Parathyroid adenoma (tissue), 2 donors: Measurements from ENCODE around the gene TMEM14B.
A peak's percentile ranks its signal among the peaks of the same experiment; 100 is the strongest.

Experiments used
- H2AFZ ChIP-seq: fragments of 300-600 bp; sonication (generic); one replicate; pipeline ENCODE4 v1.7.0; 2017; ENCODE audit warnings: antibody characterized with exemption, mild to moderate bottlenecking
- H3K27ac ChIP-seq: fragments of 300-600 bp; sonication (generic); one replicate; pipeline ENCODE4 v1.7.0; 2017
- H3K27me3 ChIP-seq: fragments of 300-600 bp; sonication (generic); one replicate; pipeline ENCODE4 v1.7.0; 2017; ENCODE audit warnings: low read length; ENCODE audit not compliant: control insufficient read depth, insufficient read depth
- H3K36me3 ChIP-seq: fragments of 300-600 bp; sonication (generic); one replicate; pipeline ENCODE4 v1.7.0; 2017; ENCODE audit warnings: low read length; ENCODE audit not compliant: control insufficient read depth, insufficient read depth
- H3K4me1 ChIP-seq: fragments of 300-600 bp; sonication (generic); one replicate; pipeline ENCODE4 v1.7.0; 2017; ENCODE audit warnings: control low read depth
- H3K4me2 ChIP-seq: fragments of 300-600 bp; sonication (generic); one replicate; pipeline ENCODE4 v1.7.0; 2017; ENCODE audit warnings: low read length
- H3K4me3 ChIP-seq: fragments of 300-600 bp; sonication (generic); one replicate; pipeline ENCODE4 v1.7.0; 2017; ENCODE audit warnings: low read depth, low read length
- H3K79me2 ChIP-seq: fragments of 300-600 bp; sonication (generic); one replicate; pipeline ENCODE4 v1.7.0; 2017; ENCODE audit warnings: control low read depth
- H3K9ac ChIP-seq: fragments of 300-600 bp; sonication (generic); one replicate; pipeline ENCODE4 v1.7.0; 2017; ENCODE audit warnings: mild to moderate bottlenecking
- H3K9me3 ChIP-seq: fragments of 300-600 bp; sonication (generic); one replicate; pipeline ENCODE4 v1.7.0; 2017; ENCODE audit warnings: low read length; ENCODE audit not compliant: control insufficient read depth
- TF ChIP-seq, protein P1 (sequence below): fragments of 300-600 bp; sonication (generic); IDR thresholded peaks from one replicate; pipeline ENCODE4 v1.7.0; 2017; ENCODE audit warnings: antibody characterized with exemption, mild to moderate bottlenecking
- donor health status: primary hyperparathyroidism.

TMEM14B gene

GRCh38 chr6:10722820-10723566 is 24.6 kb upstream of the TMEM14B start, which contains the start of gene TMEM14C:
TMEM14C (plus strand) TSS chr6:10723070; CDS start chr6:10724614, 1,544 bp downstream.
- H3K27ac ChIP-seq: peak within 1 kb of the TSS; percentile 92
- peak within 1 kb of the TSS; percentile 94 for H3K4me3 ChIP-seq
- peaks cover 9% of the 10 kb centered on the region for H3K4me1 ChIP-seq
- H3K27me3 ChIP-seq: no peaks in the 10 kb centered on the region
- peak within 1 kb of the TSS; percentile 39 for H3K9ac ChIP-seq
- H3K4me2 ChIP-seq: peak within 1 kb of the TSS; percentile 81
- peaks cover 5% of the 10 kb centered on the region for H3K79me2 ChIP-seq
- TF ChIP-seq, protein P1, sequence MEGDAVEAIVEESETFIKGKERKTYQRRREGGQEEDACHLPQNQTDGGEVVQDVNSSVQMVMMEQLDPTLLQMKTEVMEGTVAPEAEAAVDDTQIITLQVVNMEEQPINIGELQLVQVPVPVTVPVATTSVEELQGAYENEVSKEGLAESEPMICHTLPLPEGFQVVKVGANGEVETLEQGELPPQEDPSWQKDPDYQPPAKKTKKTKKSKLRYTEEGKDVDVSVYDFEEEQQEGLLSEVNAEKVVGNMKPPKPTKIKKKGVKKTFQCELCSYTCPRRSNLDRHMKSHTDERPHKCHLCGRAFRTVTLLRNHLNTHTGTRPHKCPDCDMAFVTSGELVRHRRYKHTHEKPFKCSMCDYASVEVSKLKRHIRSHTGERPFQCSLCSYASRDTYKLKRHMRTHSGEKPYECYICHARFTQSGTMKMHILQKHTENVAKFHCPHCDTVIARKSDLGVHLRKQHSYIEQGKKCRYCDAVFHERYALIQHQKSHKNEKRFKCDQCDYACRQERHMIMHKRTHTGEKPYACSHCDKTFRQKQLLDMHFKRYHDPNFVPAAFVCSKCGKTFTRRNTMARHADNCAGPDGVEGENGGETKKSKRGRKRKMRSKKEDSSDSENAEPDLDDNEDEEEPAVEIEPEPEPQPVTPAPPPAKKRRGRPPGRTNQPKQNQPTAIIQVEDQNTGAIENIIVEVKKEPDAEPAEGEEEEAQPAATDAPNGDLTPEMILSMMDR: no peak
- H3K36me3 ChIP-seq: no peaks in the 10 kb centered on the region
- H3K9me3 ChIP-seq: no peaks in the 10 kb centered on the region
- peak within 1 kb of the TSS; percentile 84 for H2AFZ ChIP-seq

GRCh38 chr6:10723567-10723881 is 24.1 kb upstream of the TMEM14B start:
- Histone ChIP-seq H3K4me3 (peak overlapping the region; percentile 94), H3K9ac (peak overlapping the region; percentile 39), H3K79me2 (peaks cover 5% of the 10 kb centered on the region), H3K4me2 (peak overlapping the region; percentile 81), H3K27me3 (no peaks in the 10 kb centered on the region), H3K27ac (peak overlapping the region; percentile 92), H3K9me3 (no peaks in the 10 kb centered on the region), H2AFZ (peak overlapping the region; percentile 84), H3K4me1 (peaks cover 9% of the 10 kb centered on the region), H3K36me3 (no peaks in the 10 kb centered on the region)
- TF ChIP-seq, protein P1: no peak

GRCh38 chr6:10725044-10725443 is 22.6 kb upstream of the TMEM14B start:
- Histone ChIP-seq H3K4me3 (no peak overlapping the region), H3K4me1 (peaks cover 10% of the 10 kb centered on the region), H3K9ac (no peak overlapping the region)

DNA sequence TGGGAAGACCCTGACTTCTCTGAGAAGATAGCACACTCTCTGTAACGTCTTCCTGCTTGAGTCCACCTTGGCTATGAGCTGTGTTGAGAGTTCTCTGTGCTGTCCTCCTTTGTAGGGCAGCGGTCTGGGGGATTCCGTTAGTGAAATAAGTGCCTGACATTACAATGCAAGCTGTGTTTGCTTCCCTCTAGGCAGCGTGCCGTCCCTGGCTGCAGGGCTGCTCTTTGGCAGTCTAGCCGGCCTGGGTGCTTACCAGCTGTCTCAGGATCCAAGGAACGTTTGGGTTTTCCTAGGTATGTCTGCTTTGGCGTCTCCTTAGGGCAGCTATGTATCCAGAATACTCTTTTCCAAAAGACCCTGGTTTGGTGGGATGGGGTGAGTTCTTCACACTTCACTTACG is 21.9 kb upstream of the TMEM14B start:
- TF ChIP-seq, protein P1: no peak
- Histone ChIP-seq H3K9me3 (no peaks in the 10 kb centered on the region), H3K4me1 (peaks cover 17% of the 10 kb centered on the region)

More at GRCh38 chr6:10725044-10725443, 22.6 kb upstream of the TMEM14B start:
- Histone ChIP-seq H3K4me2 (no peak overlapping the region), H3K27me3 (no peaks in the 10 kb centered on the region), H3K9me3 (no peaks in the 10 kb centered on the region), H3K27ac (no peak overlapping the region), H2AFZ (no peak overlapping the region), H3K36me3 (no peaks in the 10 kb centered on the region), H3K79me2 (peaks cover 5% of the 10 kb centered on the region)
- TF ChIP-seq, protein P1: no peak

DNA sequence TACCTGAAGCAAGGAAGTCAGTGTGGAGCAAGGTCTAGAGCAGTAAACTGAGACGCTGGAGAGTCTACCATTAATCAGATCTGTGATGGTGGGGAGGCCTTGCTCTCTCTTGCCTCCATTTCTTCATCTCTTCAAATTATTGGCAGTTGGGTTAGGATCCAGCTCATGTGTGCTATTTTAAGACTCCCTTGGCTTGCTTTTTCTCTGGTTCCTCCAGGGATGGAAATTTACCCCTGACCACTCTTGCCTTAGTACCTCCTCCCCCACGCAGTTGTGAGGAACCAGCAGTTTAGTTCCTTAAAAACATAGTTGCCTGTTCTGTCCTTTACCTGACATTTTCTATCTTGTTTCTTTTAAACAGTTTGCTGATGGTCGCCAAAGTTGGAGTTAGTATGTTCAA is 17.4 kb upstream of the TMEM14B start:
- Histone ChIP-seq H3K79me2 (no peaks in the 10 kb centered on the region), H3K4me1 (peaks cover 20% of the 10 kb centered on the region), H3K27me3 (no peaks in the 10 kb centered on the region), H2AFZ (no peak overlapping the region), H3K4me2 (peak overlapping the region; percentile 41), H3K27ac (peak overlapping the region; percentile 60), H3K9me3 (no peaks in the 10 kb centered on the region), H3K36me3 (no peaks in the 10 kb centered on the region), H3K4me3 (peak overlapping the region; percentile 14), H3K9ac (no peak overlapping the region)
- TF ChIP-seq, protein P1: no peak

More for the DNA sequence above, 21.9 kb upstream of the TMEM14B start:
- Histone ChIP-seq H2AFZ (no peak overlapping the region), H3K9ac (no peak overlapping the region), H3K36me3 (no peaks in the 10 kb centered on the region), H3K4me2 (no peak overlapping the region), H3K27ac (no peak overlapping the region), H3K27me3 (no peaks in the 10 kb centered on the region), H3K79me2 (peaks cover 5% of the 10 kb centered on the region), H3K4me3 (no peak overlapping the region)
